HepG2 (cell line): ENCODE data around the gene ACSF3. TPM values are rescaled to one million over a fixed set of nuclear protein-coding genes. Genes with fewer than 3 reads are reported as not detected.
A peak's percentile ranks its signal among the peaks of the same experiment; 100 is the strongest.

Experiments
- CEBPG ChIP-seq: IDR thresholded peaks from 2 replicates; pipeline ENCODE4 v1.6.1; 2016
- CREB3 ChIP-seq: sonication (generic); formaldehyde crosslinking; IDR thresholded peaks from 2 replicates; pipeline ENCODE4 v1.5.0; 2020; ENCODE audit warnings: missing genetic modification reagents
- GABPB1 ChIP-seq: IDR thresholded peaks from 2 replicates; pipeline ENCODE4 v1.6.1; 2016; ENCODE audit warnings: mild to moderate bottlenecking, missing genetic modification reagents, moderate library complexity, missing compliant biosample characterization
- IKZF5 ChIP-seq: IDR thresholded peaks from 2 replicates; pipeline ENCODE4 v1.6.1; 2018; ENCODE audit warnings: missing genetic modification reagents, mild to moderate bottlenecking, missing compliant biosample characterization
- KAT8 ChIP-seq: IDR thresholded peaks from 2 replicates; pipeline ENCODE4 v1.6.1; 2016; ENCODE audit warnings: missing genetic modification reagents, missing compliant biosample characterization
- KDM3A ChIP-seq: IDR thresholded peaks from 2 replicates; pipeline ENCODE4 v1.6.1; 2018; ENCODE audit warnings: low read depth, missing compliant biosample characterization
- MIXL1 ChIP-seq: IDR thresholded peaks from 2 replicates; pipeline ENCODE4 v1.6.1; 2016
- MLX ChIP-seq: IDR thresholded peaks from 2 replicates; pipeline ENCODE4 v1.6.1; 2016
- NCOR1 ChIP-seq: fragments of 200-600 bp; sonication (generic); IDR thresholded peaks from 2 replicates; pipeline ENCODE4 v1.7.0; 2017; ENCODE audit warnings: antibody characterized with exemption, low read length, borderline replicate concordance
- PPARG ChIP-seq: conservative IDR thresholded peaks from 2 replicates; pipeline ENCODE4 v1.6.1; 2016; ENCODE audit warnings: missing biosample characterization, missing genetic modification reagents
- REST ChIP-seq, 2 experiments: IDR thresholded peaks; 2 replicates each; pipeline ENCODE4 v1.6.1; 2011 to 2012; ENCODE audit warnings: low read length in 2 of 2, borderline replicate concordance in 1 of 2, low read depth in 1 of 2, mild to moderate bottlenecking in 1 of 2, moderate library complexity in 1 of 2
- SRSF1 ChIP-seq: fragments of 200-400 bp; formaldehyde crosslinking; optimal IDR thresholded peaks from 2 replicates; pipeline ENCODE3; 2017; ENCODE audit warnings: mild to moderate bottlenecking, low read depth, low read length, moderate library complexity
- THRA ChIP-seq: sonication (generic); formaldehyde crosslinking; IDR thresholded peaks from 2 replicates; pipeline ENCODE4 v1.4.0; 2020; ENCODE audit warnings: missing genetic modification reagents, borderline replicate concordance
- TRAFD1 ChIP-seq: sonication (generic); formaldehyde crosslinking; IDR thresholded peaks from 2 replicates; pipeline ENCODE4 v1.5.1; 2020; ENCODE audit warnings: missing genetic modification reagents, mild to moderate bottlenecking, borderline replicate concordance
- ZMAT3 ChIP-seq: sonication (generic); formaldehyde crosslinking; conservative IDR thresholded peaks from 2 replicates; pipeline ENCODE4 v1.7.0; 2021; ENCODE audit warnings: missing genetic modification reagents
- ZNF333 ChIP-seq: sonication (generic); formaldehyde crosslinking; IDR thresholded peaks from 2 replicates; pipeline ENCODE4 v1.4.0; 2020; ENCODE audit warnings: mild to moderate bottlenecking, missing genetic modification reagents, borderline replicate concordance
- ZNF33B ChIP-seq: sonication (generic); formaldehyde crosslinking; IDR thresholded peaks from 2 replicates; pipeline ENCODE4 v1.5.1; 2020; ENCODE audit warnings: mild to moderate bottlenecking, missing genetic modification reagents
- ZNF713 ChIP-seq: sonication (generic); formaldehyde crosslinking; IDR thresholded peaks from 2 replicates; pipeline ENCODE4 v1.4.0; 2020; ENCODE audit warnings: mild to moderate bottlenecking, missing genetic modification reagents
- polyA plus RNA-seq, 8 experiments: library from polyadenylated mRNA; depleted of rRNA in 3 of 8; stranded (reverse) in 7 of 8; unstranded in 1 of 8; fragments of >200 nt; fragmentation: Illumina TruSeq in 4 of 8; extraction: Trizol in 4 of 8; gene quantifications; 2 replicates each; pipeline versions ENCODE4 v1.2.1 to v1.2.3, GENCODE V29; 2011 to 2016; ENCODE audit warnings: low read depth in 4 of 8, missing spikeins in 1 of 8, mixed read lengths in 1 of 8; ENCODE audit not compliant: insufficient read depth in 1 of 8
- total RNA-seq, 5 experiments: library from RNA; depleted of rRNA; stranded (reverse); fragments of >200 nt; fragmentation: Illumina TruSeq; extraction: Trizol; gene quantifications; 2 replicates each; pipeline ENCODE4 v1.2.3, GENCODE V29; 2016; ENCODE audit warnings: low read depth in 1 of 5

ACSF3 gene
- total and polyA plus RNA-seq, 2 of the 13 experiments (the other 11 are each of a cell fraction or from before 2014, with no cell fraction given), result 14.9 to 30.6 TPM

GRCh38 chr16:89192186-89192955 lies 98.7 kb downstream of the ACSF3 start (continued):
- peak in 1 of 2 experiments; percentile 75; a peak in 1 of 4 replicates for TF ChIP-seq REST (IDR thresholded peaks at IDR 0.05; ENCODE audit: borderline replicate concordance in 1 of 2, low read depth in 1 of 2, low read length in 2 of 2)
- TF ChIP-seq PPARG (CRISPR knock-in tag), result peak; percentile 52; the same call in 1 of the 2 replicates
- TF ChIP-seq TRAFD1 (CRISPR knock-in tag), result 0 out of 2 replicates have a peak, but pooled peaks have one; percentile 56
- peak; percentile 65 for TF ChIP-seq IKZF5 (CRISPR knock-in tag)
- peak; percentile 89; the same call in 1 of the 2 replicates for TF ChIP-seq ZNF713
- peak; percentile 63; the same call in 1 of the 2 replicates for TF ChIP-seq ZNF33B (CRISPR knock-in tag)
- peak; percentile 69; the same call in 1 of the 2 replicates for TF ChIP-seq CREB3 (CRISPR knock-in tag)
- peak; percentile 79; the same call in 1 of the 2 replicates for TF ChIP-seq MLX (CRISPR knock-in tag)
- TF ChIP-seq ZNF333 (CRISPR knock-in tag), result peak; percentile 43; the same call in 1 of the 2 replicates
- TF ChIP-seq KDM3A (CRISPR knock-in tag), result peak; percentile 83; the same call in 1 of the 2 replicates
- peak; percentile 80 for TF ChIP-seq THRA (CRISPR knock-in tag)
- peak; percentile 24; the same call in 1 of the 2 replicates for TF ChIP-seq NCOR1
- TF ChIP-seq CEBPG (CRISPR knock-in tag), result peak; percentile 9; the same call in 1 of the 2 replicates
- TF ChIP-seq KAT8 (CRISPR knock-in tag), result peak; percentile 61; the same call in 1 of the 2 replicates
- peak; percentile 98 for TF ChIP-seq ZMAT3
- TF ChIP-seq GABPB1, result peak; percentile 73
- peak; percentile 87 for TF ChIP-seq SRSF1
- TF ChIP-seq MIXL1, result peak; percentile 60; the same call in 1 of the 2 replicates
